Activated CD4-positive, CD25-positive, alpha-beta regulatory T cell treated with anti-CD3 and anti-CD28 coated beads, Interleukin-2, amount 50 U/mL, for 72 hours (primary cell): ENCODE results near the gene ERC2.

Source experiments
- DNase-seq: peaks from one replicate; pipeline ENCODE4 v3.0.0; 2021

The ERC2 gene

DNA sequence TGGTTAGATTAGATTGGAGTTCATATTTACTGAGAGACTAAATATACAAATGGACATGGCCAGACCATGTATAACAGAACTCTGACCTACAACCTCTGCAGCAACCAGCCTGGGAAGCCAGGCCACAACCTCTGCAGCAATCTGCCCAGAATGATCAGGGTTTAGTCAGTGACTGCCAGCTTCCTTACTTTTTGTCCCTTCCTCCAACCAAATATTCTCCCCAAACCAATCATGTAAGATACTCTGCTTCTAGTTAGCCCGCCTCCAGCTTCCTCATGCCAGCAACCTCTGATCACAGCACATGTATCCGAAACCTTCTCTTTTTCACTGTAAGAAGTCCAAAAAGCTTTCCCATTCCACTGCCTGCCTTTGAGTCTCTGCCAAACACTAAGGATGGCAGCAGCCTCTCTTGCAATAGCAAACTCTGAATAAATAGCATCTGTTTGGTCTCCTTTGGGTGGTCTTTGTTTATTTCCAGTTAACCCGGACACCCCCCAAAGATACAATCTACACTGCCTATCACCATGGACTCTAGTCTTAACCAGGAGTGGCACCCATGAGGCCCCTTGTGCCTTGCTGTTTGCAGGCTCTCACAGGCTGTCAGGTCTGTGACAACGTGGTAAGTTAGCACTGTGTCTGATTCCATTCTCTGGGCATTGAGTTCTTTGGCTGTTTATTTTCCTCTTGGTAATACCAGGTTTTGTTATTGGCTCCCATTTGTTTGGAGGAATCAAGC is 102.2 kb downstream of the ERC2 start:
- no peak for DNase-seq

DNA sequence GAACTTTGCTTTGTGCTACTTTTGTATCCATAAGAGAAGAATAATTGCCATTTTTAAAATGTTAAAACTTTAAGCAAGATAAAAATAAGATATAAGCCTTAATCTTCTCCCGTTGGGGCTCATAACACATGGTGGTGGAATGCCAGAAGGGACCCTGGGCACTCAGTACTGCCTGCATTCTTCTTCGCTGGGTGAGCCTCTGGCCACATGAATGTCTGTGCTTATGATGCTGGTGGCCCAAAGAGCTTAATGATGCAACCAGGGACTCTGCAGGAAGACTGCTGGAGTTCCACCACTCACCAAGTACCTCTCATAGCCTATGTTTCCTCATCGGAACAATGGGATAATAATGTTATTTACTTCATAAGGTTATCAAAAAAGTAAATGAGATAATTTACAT is 103.6 kb downstream of the ERC2 start:
- DNase-seq = no peak

- DNase-seq = no peak
These were observed 104.5 kb downstream of the ERC2 start for GRCh38 chr3:56363720-56364119.

GRCh38 chr3:56361731-56362130 is 106.5 kb downstream of the ERC2 start:
- DNase-seq = no peak

DNA sequence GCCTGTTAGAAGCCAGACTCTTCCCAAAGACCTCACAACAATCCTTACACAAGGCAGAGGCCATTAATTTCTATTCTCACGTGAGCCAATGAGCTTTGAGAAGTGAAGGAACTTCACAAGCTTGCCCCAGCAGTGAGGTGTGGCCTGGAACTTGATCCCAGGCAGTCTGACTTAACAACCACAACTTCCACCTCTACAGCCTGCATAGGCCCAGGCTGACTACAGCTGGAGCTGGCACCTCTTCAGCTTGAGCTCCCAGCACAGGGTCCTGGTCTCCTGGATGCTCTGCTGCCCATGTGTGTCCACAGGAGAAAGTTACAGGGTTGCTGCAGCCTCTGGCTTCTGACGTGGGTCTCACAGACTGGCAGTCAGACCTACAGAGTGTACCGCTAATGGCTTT is 111.0 kb downstream of the ERC2 start:
- no peak for DNase-seq

GRCh38 chr3:56356808-56357207 is 111.5 kb downstream of the ERC2 start:
- DNase-seq = no peak

DNA sequence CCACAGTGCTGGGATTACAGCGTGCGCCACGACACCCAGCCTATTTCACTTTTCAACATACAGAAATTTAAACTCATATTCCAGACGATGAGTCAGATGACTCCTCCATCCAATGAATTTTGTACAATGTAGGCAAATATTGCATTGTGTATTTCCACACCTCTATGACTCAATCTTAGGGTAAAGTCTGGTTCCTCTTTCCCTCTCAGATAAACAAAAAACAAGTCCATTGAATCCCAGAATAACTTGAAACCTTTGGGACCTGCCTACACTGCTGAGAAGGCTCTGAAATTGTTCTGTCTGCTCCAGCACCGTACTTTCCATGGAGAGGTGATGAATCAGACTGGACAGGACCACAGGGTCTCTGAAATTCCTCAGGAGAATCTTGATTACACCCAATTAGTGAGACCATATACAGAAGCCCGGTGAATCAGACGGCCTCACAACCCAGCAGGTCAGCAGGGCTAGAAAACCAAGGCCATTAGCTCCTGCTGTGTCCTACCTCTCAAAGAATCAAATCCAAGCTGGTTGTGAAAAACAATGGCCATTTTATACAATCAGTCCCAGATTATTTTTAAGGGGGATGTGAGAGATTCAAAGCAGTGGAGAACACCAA is 112.6 kb downstream of the ERC2 start:
- no peak for DNase-seq

GRCh38 chr3:56351537-56351936 is 116.7 kb downstream of the ERC2 start:
- no peak for DNase-seq

GRCh38 chr3:56347219-56347871 is 120.9 kb downstream of the ERC2 start:
- DNase-seq = peak; percentile 37

- DNase-seq = no peak
These were observed 125.8 kb downstream of the ERC2 start for GRCh38 chr3:56342475-56342874.

GRCh38 chr3:56339671-56340070 is 128.6 kb downstream of the ERC2 start:
- no peak for DNase-seq

DNA sequence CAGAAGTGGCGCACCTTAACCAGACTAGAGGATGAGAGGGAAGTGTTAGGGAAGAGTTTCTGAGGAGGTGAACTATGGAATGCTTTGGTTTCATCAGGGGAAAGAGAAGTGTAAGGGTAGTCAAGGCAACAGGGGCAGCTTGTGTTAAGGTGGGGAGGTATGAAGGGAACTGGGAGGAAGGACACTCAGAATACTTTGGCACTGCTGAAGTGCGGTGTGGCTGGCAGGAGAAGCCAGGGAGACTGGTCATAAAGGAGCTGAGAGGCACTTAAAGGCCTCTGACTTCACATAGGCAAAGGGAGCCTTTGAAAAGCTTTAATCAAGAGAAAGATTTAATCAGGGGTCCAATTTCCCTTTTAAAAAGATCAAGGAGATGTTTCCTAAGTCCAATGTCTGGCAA is 129.0 kb downstream of the ERC2 start:
- no peak for DNase-seq

- no peak for DNase-seq
These were observed 132.2 kb downstream of the ERC2 start for GRCh38 chr3:56336023-56336422.

- no peak for DNase-seq
These were observed 143.8 kb downstream of the ERC2 start for GRCh38 chr3:56324473-56324872.

- no peak for DNase-seq
These were observed 144.3 kb downstream of the ERC2 start for GRCh38 chr3:56323986-56324420.

DNA sequence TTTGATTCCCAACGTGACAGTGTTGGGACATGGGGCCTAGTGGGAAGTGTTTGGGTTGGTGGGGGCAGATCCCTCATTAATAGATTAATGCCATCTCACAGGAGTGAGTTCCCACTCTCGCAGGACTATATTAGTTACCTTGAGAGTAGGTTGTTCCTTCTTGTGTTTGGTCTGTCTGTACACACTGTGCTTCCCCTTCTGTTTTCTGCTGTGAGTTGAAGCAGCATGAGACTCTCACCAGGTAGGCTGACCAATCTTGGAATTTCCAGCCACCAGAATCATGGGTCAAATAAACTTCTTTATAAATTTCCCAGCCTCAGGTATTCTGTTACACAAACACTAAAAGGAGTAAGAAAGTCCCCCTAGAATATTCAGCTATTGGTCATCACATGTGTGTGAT is 145.4 kb downstream of the ERC2 start:
- no peak for DNase-seq

DNA sequence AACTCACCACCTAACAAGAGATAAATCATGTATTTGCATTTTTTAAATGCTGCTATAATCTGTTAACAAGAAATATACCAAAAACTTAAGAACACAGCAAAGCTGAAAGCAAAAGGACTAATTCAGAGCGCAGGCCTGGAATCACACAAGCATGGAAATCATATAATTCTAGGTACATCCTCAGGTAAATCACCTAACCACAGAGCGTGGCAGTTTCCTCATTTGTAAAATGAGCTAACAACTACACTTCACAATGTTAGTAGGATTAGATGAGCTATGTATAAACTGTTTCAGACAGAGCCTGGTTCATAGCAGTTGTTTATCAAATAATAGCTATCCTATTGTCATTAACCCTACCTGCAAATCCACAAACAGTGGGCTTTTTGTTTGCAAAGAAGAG is 146.4 kb downstream of the ERC2 start:
- no peak for DNase-seq

- DNase-seq = no peak
These were observed 146.9 kb downstream of the ERC2 start for GRCh38 chr3:56321383-56321782.

DNA sequence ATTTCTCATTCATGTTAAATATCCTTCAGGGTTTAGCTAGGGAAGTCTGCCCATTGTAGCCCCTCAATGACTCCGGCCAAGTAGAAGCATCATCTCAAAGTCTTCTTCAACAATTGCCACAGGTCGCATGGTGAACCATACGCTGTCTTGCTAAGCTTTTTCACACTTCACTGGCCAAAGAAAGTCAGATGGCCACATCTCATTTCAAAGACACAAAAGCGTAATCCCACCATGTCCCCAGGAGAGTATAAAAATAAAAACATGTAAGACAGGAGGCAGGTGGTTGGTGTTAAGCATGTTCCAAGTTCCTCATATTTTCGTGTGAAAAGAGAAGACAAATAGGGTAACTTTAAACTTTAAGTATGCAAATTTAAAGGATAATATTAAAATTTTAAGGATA is 147.4 kb downstream of the ERC2 start:
- no peak for DNase-seq

- DNase-seq = no peak
These were observed 149.4 kb downstream of the ERC2 start for GRCh38 chr3:56318891-56319290.

DNA sequence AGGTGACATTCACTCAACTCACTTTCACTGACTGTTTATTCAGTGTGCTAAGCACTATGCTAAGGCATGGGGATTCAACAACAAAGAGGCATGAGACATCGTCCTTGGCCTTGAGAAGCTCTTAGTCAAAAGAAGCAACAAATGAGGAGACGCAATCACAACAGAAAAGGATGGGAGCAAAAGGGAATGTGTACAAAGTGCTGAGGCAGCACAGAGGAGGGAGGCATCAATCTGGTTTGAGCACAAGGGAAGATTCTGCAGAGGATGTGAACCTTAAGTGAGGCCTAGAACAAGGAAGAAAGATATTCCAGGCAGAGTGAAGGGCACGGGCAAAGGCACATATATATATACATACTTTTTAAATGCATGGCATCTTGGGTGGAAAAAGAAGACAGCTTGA is 151.3 kb downstream of the ERC2 start:
- no peak for DNase-seq

- no peak for DNase-seq
These were observed 153.4 kb downstream of the ERC2 start for GRCh38 chr3:56314842-56315241.

DNA sequence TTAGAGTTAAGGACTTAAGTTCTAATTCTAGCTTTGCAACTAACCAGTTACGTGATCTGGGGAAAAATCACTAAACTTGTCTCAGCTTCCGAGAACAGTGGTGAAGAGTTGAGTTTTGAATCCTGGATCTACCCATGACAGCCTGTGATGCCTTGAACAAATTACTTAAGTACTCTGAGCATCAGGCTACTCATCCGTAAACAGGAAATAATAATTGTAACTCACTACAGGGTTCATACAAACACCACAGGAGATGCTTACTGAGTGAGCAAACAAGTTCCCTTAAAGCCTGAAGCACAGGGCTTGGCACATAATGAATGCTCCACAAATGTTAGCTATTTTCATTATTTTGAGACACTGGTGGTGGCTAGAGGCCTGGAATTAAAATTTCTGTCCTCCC is 158.8 kb downstream of the ERC2 start:
- DNase-seq = no peak

- no peak for DNase-seq
These were observed 159.8 kb downstream of the ERC2 start for GRCh38 chr3:56308471-56308870.
